Measurements from ENCODE around the gene PLA2G12B. TPM values are rescaled to one million over a fixed set of nuclear protein-coding genes. Genes with fewer than 3 reads are reported as not detected.
"Not testable (repeated sequence)": the region's sequence is repeated elsewhere in the genome, so short reads cannot be mapped to it uniquely, and the experiment has no call there.

The PLA2G12B gene
- total RNA-seq, 3 donors from 2014 or later (not counting 1 experiment from before 2014, with no cell fraction given), result not detected

GRCh38 chr10:72925951-72926465 lies 28.6 kb downstream of the PLA2G12B start:
- no peaks in the 10 kb centered on the region for H3K4me1 Mint-ChIP-seq
- no peak for ATAC-seq
- 100% methylated on average over 3 of the region's 3 CpGs for WGBS (ENCODE audit: insufficient coverage)
- peaks cover 1 to 2% of the 10 kb centered on the region in 2 donors for H3K9me3 Mint-ChIP-seq
- DNase-seq, result no peak
- H3K27ac Mint-ChIP-seq, result no peak overlapping the region
- intact Hi-C loops (cut with micrococcal nuclease), result no loop called here
- H3K9me3 ChIP-seq (ENCODE audit: control insufficient read depth, insufficient read depth, low read length), result no peaks in the 10 kb centered on the region
- no peaks in the 10 kb centered on the region for H3K4me1 ChIP-seq (ENCODE audit: control insufficient read depth, insufficient read depth, low read length)
- no peaks in the 10 kb centered on the region for H3K27me3 ChIP-seq (ENCODE audit: control insufficient read depth, insufficient read depth, low read length)
- H3K36me3 Mint-ChIP-seq, result peaks cover 11% of the 10 kb centered on the region
- H3K27ac ChIP-seq (ENCODE audit: low read length), result no peak overlapping the region
- H3K4me3 Mint-ChIP-seq, result no peak overlapping the region
- no peaks in the 10 kb centered on the region for H3K36me3 ChIP-seq (ENCODE audit: control insufficient read depth, insufficient read depth, low read length)
- H3K27me3 Mint-ChIP-seq (ENCODE audit: low read depth in 2 of 2), result peaks cover 5 to 19% of the 10 kb centered on the region in 2 donors
- H3K4me3 ChIP-seq (ENCODE audit: low read length), result no peak overlapping the region
- no peak for TF ChIP-seq CTCF (IDR thresholded peaks at IDR 0.05)

- WGBS (ENCODE audit: insufficient coverage), result 93% methylated on average over 13 of the region's 13 CpGs
- H3K27me3 Mint-ChIP-seq (ENCODE audit: low read depth in 2 of 2), result peaks cover 12 to 36% of the 10 kb centered on the region in 2 donors
- peaks cover 2 to 6% of the 10 kb centered on the region in 2 donors for H3K9me3 Mint-ChIP-seq
These were observed 30.3 kb downstream of the PLA2G12B start for GRCh38 chr10:72924351-72924750.

DNA sequence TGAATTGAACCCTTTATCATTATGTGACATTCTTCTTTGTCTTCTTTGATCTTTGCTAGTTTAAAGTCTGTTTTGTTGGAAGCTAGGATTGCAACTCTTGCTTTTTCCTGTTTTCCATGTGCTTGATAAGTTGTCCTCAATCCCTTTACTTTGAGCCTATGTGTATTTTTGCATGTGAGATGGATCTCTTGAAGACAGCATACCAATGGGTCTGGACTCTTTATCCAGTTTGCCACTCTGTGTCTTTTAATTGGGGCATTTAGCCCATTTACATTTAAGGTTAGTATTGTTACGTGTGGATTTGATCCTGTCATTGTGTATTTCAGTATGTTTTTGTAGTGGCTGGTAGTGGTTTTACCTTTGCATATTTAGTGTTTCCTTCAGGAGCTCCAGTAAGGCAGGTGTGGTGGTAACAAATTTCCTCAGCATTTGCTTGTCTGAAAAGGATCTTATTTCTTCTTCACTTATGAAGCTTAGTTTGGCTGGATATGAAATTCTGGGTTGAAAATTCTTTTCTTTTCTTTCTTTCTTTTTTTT lies 33.4 kb downstream of the PLA2G12B start:
- H3K4me1 Mint-ChIP-seq; H3K27ac ChIP-seq (ENCODE audit: low read length); ATAC-seq; intact Hi-C loops (cut with micrococcal nuclease); H3K9me3 Mint-ChIP-seq; H3K4me1 ChIP-seq (ENCODE audit: control insufficient read depth, insufficient read depth, low read length); H3K36me3 ChIP-seq (ENCODE audit: control insufficient read depth, insufficient read depth, low read length); H3K27me3 ChIP-seq (ENCODE audit: control insufficient read depth, insufficient read depth, low read length); H3K27ac Mint-ChIP-seq; H3K4me3 ChIP-seq (ENCODE audit: low read length); H3K4me3 Mint-ChIP-seq; H3K9me3 ChIP-seq (ENCODE audit: control insufficient read depth, insufficient read depth, low read length); DNase-seq: not testable (repeated sequence)
- Mint-ChIP-seq H3K27me3 (ENCODE audit: low read depth in 2 of 2) (peaks cover 17 to 43% of the 10 kb centered on the region in 2 donors), H3K36me3 (peaks cover 21% of the 10 kb centered on the region)
- WGBS (ENCODE audit: insufficient coverage), result 92% methylated on average over 1 of the region's 1 CpG

More at GRCh38 chr10:72924351-72924750, 30.3 kb downstream of the PLA2G12B start:
- H3K9me3 ChIP-seq (ENCODE audit: control insufficient read depth, insufficient read depth, low read length), result no peaks in the 10 kb centered on the region
- H3K27me3 ChIP-seq (ENCODE audit: control insufficient read depth, insufficient read depth, low read length), result no peaks in the 10 kb centered on the region
- H3K36me3 Mint-ChIP-seq, result peaks cover 21% of the 10 kb centered on the region
- intact Hi-C loops (cut with micrococcal nuclease), result no loop called here
- H3K27ac Mint-ChIP-seq, result no peak overlapping the region
- no peaks in the 10 kb centered on the region for H3K4me1 Mint-ChIP-seq
- H3K27ac ChIP-seq (ENCODE audit: low read length), result no peak overlapping the region
- DNase-seq (no peak), ATAC-seq (no peak)
- H3K4me1 ChIP-seq (ENCODE audit: control insufficient read depth, insufficient read depth, low read length), result no peaks in the 10 kb centered on the region
- no peak overlapping the region for H3K4me3 ChIP-seq (ENCODE audit: low read length)
- H3K36me3 ChIP-seq (ENCODE audit: control insufficient read depth, insufficient read depth, low read length), result no peaks in the 10 kb centered on the region
- TF ChIP-seq CTCF (IDR thresholded peaks at IDR 0.05), result no peak
- H3K4me3 Mint-ChIP-seq, result no peak overlapping the region

DNA sequence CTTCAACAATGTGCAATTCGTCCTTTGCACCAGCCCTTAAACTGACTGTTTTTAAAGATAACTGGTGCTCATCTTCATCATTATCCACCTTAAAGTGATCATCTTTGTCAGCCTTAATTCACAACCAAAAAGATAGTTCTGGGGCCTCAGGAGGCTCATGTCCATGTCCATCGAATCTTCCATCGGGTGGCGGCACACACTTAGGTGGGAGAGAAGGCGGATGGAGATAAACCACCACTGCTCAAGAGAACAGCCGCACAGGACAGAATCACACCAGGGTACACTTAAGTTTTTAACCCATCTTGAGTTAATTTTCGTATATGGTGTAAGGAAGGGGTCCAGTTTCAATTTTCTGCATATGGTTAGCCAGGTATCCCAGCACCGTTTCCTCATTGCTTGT lies 36.3 kb downstream of the PLA2G12B start:
- DNase-seq (no peak), ATAC-seq (no peak)
- Histone ChIP-seq H3K9me3 (ENCODE audit: control insufficient read depth, insufficient read depth, low read length) (no peaks in the 10 kb centered on the region), H3K4me3 (ENCODE audit: low read length) (no peak overlapping the region), H3K36me3 (ENCODE audit: control insufficient read depth, insufficient read depth, low read length) (no peaks in the 10 kb centered on the region), H3K27ac (ENCODE audit: low read length) (no peak overlapping the region), H3K27me3 (ENCODE audit: control insufficient read depth, insufficient read depth, low read length) (no peaks in the 10 kb centered on the region), H3K4me1 (ENCODE audit: control insufficient read depth, insufficient read depth, low read length) (no peaks in the 10 kb centered on the region)
- 89% methylated on average over 8 of the region's 8 CpGs for WGBS (ENCODE audit: insufficient coverage)
- H3K4me1 Mint-ChIP-seq, result no peaks in the 10 kb centered on the region
- peaks cover 16 to 43% of the 10 kb centered on the region in 2 donors for H3K27me3 Mint-ChIP-seq (ENCODE audit: low read depth in 2 of 2)
- H3K36me3 Mint-ChIP-seq, result peaks cover 21% of the 10 kb centered on the region
- intact Hi-C loops (cut with micrococcal nuclease), result no loop called here
- no peak overlapping the region for H3K27ac Mint-ChIP-seq
- TF ChIP-seq CTCF (IDR thresholded peaks at IDR 0.05), result no peak
- peaks cover 2 to 6% of the 10 kb centered on the region in 2 donors for H3K9me3 Mint-ChIP-seq
- H3K4me3 Mint-ChIP-seq, result no peak overlapping the region

DNA sequence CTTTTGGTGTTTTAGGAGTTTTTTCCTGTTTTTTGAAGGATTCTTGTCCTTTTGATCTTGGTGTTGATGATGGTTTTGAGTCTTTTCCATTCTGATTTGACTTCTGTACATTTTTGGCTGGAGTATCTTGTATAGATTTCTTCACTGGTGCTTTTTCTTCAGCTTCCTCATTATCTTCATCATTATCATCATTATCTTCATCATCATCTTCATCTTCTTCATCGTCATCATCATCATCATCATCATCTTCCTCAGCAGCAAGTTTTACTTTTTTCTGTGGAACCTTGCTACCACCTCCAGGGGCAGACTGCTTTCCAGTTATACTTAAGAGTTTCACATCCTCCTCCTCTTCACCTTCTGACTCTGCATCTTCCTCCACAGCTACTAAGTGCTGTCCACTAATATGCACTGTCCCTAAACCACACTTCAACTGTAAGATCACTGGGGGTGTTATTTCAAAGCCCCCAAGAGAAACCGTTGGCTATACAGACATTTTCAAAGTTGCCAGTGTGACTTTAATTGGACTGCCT lies 36.7 kb downstream of the PLA2G12B start:
- H3K27ac ChIP-seq (ENCODE audit: low read length); H3K36me3 ChIP-seq (ENCODE audit: control insufficient read depth, insufficient read depth, low read length); H3K4me1 ChIP-seq (ENCODE audit: control insufficient read depth, insufficient read depth, low read length); H3K9me3 Mint-ChIP-seq; H3K9me3 ChIP-seq (ENCODE audit: control insufficient read depth, insufficient read depth, low read length); H3K27me3 ChIP-seq (ENCODE audit: control insufficient read depth, insufficient read depth, low read length); H3K4me3 Mint-ChIP-seq; H3K4me1 Mint-ChIP-seq; DNase-seq; H3K27ac Mint-ChIP-seq; intact Hi-C loops (cut with micrococcal nuclease); ATAC-seq; H3K4me3 ChIP-seq (ENCODE audit: low read length): not testable (repeated sequence)
- Mint-ChIP-seq H3K27me3 (ENCODE audit: low read depth in 2 of 2) (peaks cover 16 to 43% of the 10 kb centered on the region in 2 donors), H3K36me3 (peaks cover 21% of the 10 kb centered on the region)
- WGBS (ENCODE audit: insufficient coverage), result 78% methylated on average over 2 of the region's 2 CpGs

- H3K36me3 ChIP-seq (ENCODE audit: control insufficient read depth, insufficient read depth, low read length); DNase-seq; H3K4me3 Mint-ChIP-seq; H3K4me3 ChIP-seq (ENCODE audit: low read length); ATAC-seq; H3K27me3 ChIP-seq (ENCODE audit: control insufficient read depth, insufficient read depth, low read length); H3K27ac Mint-ChIP-seq; H3K27ac ChIP-seq (ENCODE audit: low read length); H3K9me3 ChIP-seq (ENCODE audit: control insufficient read depth, insufficient read depth, low read length); intact Hi-C loops (cut with micrococcal nuclease); H3K4me1 ChIP-seq (ENCODE audit: control insufficient read depth, insufficient read depth, low read length); H3K4me1 Mint-ChIP-seq; H3K9me3 Mint-ChIP-seq: not testable (repeated sequence)
- WGBS (ENCODE audit: insufficient coverage), result no CpG with 5 or more reads among the region's 3 CpGs
- peaks cover 17% of the 10 kb centered on the region for H3K36me3 Mint-ChIP-seq
- H3K27me3 Mint-ChIP-seq (ENCODE audit: low read depth in 2 of 2), result peaks cover 16 to 38% of the 10 kb centered on the region in 2 donors
These were observed 37.4 kb downstream of the PLA2G12B start for GRCh38 chr10:72917201-72917600.

Data from natural killer cell (primary cell).